ENCODE measurements around the gene CMTM7.

DNA sequence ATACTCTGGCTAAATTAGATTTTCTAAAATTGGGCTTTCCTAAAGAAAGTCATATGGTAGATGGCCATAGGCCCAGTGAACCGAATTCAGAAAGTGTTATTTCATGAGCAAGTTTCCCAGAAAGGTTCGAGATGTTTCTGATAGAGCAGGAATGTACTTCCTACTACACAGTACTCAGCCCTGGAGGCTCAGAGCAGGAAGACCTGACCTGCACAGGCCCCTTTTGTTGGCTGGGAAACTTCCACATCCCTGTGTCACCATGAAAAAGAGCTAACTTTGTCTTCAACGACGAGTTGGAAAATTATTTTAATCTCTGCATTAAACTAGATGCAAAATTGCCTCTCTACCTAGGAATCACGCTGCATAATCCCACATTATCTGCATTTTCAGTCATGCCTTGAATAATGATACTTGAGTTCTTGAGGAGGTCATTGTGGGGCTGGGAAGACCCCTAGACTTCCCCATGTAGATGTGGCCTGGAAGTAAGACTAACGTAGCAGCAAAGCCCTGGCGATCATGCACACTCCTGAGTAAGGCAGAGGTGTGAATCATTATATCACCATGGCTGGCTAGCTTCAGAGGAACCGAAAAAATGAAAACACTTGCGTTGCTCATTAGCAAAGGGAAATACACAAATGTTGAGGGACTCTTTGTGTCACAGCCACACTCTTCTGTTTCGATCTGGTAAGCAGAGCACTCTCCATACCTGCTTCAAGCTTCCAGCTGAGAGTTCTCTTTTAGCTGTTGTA is 47.1 kb downstream of the CMTM7 start:
- TF ChIP-seq NR2C2 (CRISPR knock-in tag; IDR thresholded peaks at IDR 0.05), result no peak
- TF ChIP-seq NR2C2 (tag; IDR thresholded peaks at IDR 0.05), result no peak
- no peak for TF ChIP-seq KLF13 (tag; IDR thresholded peaks at IDR 0.05; ENCODE audit: borderline replicate concordance, low read depth)
- TF ChIP-seq ARID2 (IDR thresholded peaks at IDR 0.05), result no peak
- TF ChIP-seq, protein P1, sequence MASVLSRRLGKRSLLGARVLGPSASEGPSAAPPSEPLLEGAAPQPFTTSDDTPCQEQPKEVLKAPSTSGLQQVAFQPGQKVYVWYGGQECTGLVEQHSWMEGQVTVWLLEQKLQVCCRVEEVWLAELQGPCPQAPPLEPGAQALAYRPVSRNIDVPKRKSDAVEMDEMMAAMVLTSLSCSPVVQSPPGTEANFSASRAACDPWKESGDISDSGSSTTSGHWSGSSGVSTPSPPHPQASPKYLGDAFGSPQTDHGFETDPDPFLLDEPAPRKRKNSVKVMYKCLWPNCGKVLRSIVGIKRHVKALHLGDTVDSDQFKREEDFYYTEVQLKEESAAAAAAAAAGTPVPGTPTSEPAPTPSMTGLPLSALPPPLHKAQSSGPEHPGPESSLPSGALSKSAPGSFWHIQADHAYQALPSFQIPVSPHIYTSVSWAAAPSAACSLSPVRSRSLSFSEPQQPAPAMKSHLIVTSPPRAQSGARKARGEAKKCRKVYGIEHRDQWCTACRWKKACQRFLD (CRISPR knock-in tag; IDR thresholded peaks at IDR 0.05), result no peak
- no peak for TF ChIP-seq PML (IDR thresholded peaks at IDR 0.05; ENCODE audit: low read length)
- TF ChIP-seq MCM5 (IDR thresholded peaks at IDR 0.05; ENCODE audit: low read depth), result no peak
- TF ChIP-seq, protein P2, sequence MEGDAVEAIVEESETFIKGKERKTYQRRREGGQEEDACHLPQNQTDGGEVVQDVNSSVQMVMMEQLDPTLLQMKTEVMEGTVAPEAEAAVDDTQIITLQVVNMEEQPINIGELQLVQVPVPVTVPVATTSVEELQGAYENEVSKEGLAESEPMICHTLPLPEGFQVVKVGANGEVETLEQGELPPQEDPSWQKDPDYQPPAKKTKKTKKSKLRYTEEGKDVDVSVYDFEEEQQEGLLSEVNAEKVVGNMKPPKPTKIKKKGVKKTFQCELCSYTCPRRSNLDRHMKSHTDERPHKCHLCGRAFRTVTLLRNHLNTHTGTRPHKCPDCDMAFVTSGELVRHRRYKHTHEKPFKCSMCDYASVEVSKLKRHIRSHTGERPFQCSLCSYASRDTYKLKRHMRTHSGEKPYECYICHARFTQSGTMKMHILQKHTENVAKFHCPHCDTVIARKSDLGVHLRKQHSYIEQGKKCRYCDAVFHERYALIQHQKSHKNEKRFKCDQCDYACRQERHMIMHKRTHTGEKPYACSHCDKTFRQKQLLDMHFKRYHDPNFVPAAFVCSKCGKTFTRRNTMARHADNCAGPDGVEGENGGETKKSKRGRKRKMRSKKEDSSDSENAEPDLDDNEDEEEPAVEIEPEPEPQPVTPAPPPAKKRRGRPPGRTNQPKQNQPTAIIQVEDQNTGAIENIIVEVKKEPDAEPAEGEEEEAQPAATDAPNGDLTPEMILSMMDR (IDR thresholded peaks at IDR 0.05 in 2 of 3, conservative IDR thresholded peaks at IDR 0.05 in 1 of 3; ENCODE audit: insufficient read depth in 2 of 3, low read depth in 1 of 3, low read length in 3 of 3), result no peak
- no peak for TF ChIP-seq SRSF3 (IDR thresholded peaks at IDR 0.05; ENCODE audit: insufficient read depth, low read length)
- TF ChIP-seq GATA2 (CRISPR knock-in tag; IDR thresholded peaks at IDR 0.05), result no peak
- TF ChIP-seq ZFP30 (CRISPR knock-in tag; IDR thresholded peaks at IDR 0.05; ENCODE audit: borderline replicate concordance), result no peak
- TF ChIP-seq SMARCE1 (IDR thresholded peaks at IDR 0.05), result no peak
- TF ChIP-seq DACH1 (IDR thresholded peaks at IDR 0.05; ENCODE audit: partially characterized antibody), result no peak
- TF ChIP-seq, protein P3, sequence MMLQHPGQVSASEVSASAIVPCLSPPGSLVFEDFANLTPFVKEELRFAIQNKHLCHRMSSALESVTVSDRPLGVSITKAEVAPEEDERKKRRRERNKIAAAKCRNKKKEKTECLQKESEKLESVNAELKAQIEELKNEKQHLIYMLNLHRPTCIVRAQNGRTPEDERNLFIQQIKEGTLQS (IDR thresholded peaks at IDR 0.05), result no peak
- TF ChIP-seq, protein P3 (CRISPR knock-in tag; conservative IDR thresholded peaks at IDR 0.05), result no peak

Measured in K562 (cell line).